K562 (cell line): ENCODE results near the gene PLD1. TPM values are rescaled to one million over a fixed set of nuclear protein-coding genes. Genes with fewer than 3 reads are reported as not detected.
A peak's percentile ranks its signal among the peaks of the same experiment; 100 is the strongest.

Source experiments
- ATAC-seq: fragments of 200-7000 bp; cut with Tn5 transposase; 3 replicates; pipeline ENCODE4 v1.9.1; 2020; ENCODE audit warnings: moderate library complexity
- BruUV-seq: library from RNA; stranded (reverse); fragments of 400-500 nt; replicated peaks from 2 replicates; lab custom pipeline; 2021; lab: Mats Ljungman, UMichigan
- CTCF ChIA-PET: fragments of 300-600 bp; formaldehyde crosslinking; extraction: SDS; loops from one replicate; lab custom pipeline; 2021; ENCODE audit warnings: low intra/inter-chr PET ratio; lab: Yijun Ruan, JAX
- POLR2A ChIA-PET: fragments of 300-600, 350-650 bp; sonication (Branson Sonifier 250); formaldehyde crosslinking; extraction: SDS; loops from one replicate; lab custom pipeline; 2021; ENCODE audit warnings: antibody characterized with exemption, inconsistent platforms; lab: Yijun Ruan, JAX
- DNase-seq, 4 experiments: peaks; one replicate each; pipeline versions ENCODE4 v3.0.0 to v3.0.0-alpha.2; 2011 to 2018; ENCODE audit warnings: low spot score in 3 of 4, mixed read lengths in 3 of 4; ENCODE audit errors: extremely low read depth in 1 of 4
- FAIRE-seq: peaks from 2 replicates; lab custom pipeline; 2011; peaks lifted over from hg19 to GRCh38; lab: Jason Lieb, UNC
- H2AFZ ChIP-seq: 2 replicates; pipeline ENCODE4 v1.6.0; 2011; ENCODE audit warnings: low read depth, low read length, control low read depth, inconsistent platforms
- H3K27ac ChIP-seq: fragments of 200-600 bp; 3 replicates; pipeline ENCODE4 v1.8.0; 2011; ENCODE audit warnings: low read depth, mild to moderate bottlenecking, control low read depth, inconsistent platforms, low read length, moderate library complexity, mixed read lengths; ENCODE audit errors: extremely low read depth
- H3K27me3 ChIP-seq, 2 experiments: fragments of 300-600 bp in 1 of 2; 2 replicates in 1 of 2; 3 replicates in 1 of 2; pipeline versions ENCODE4 v1.6.0 to v1.8.0; 2011; ENCODE audit warnings: inconsistent platforms in 2 of 2, low read length in 2 of 2, mild to moderate bottlenecking in 1 of 2, mixed read lengths in 1 of 2, moderate library complexity in 1 of 2; ENCODE audit not compliant: control insufficient read depth in 2 of 2, insufficient read depth in 2 of 2
- H3K36me3 ChIP-seq: fragments of 300-600 bp; 3 replicates; pipeline ENCODE4 v1.8.0; 2011; ENCODE audit warnings: mild to moderate bottlenecking, low read length, inconsistent platforms; ENCODE audit not compliant: control insufficient read depth, insufficient read depth
- H3K4me1 ChIP-seq, 2 experiments: fragments of 200-600 bp in 1 of 2; replicated peaks in 1 of 2; 2 replicates in 1 of 2; 3 replicates in 1 of 2; pipeline versions ENCODE4 v1.5.1 to v1.8.0; 2011; ENCODE audit warnings: inconsistent platforms in 2 of 2, low read length in 2 of 2, mild to moderate bottlenecking in 1 of 2, mixed read lengths in 1 of 2, moderate library complexity in 1 of 2; ENCODE audit not compliant: control insufficient read depth in 2 of 2, insufficient read depth in 2 of 2
- H3K4me2 ChIP-seq: 2 replicates; pipeline ENCODE4 v1.6.1; 2011; ENCODE audit warnings: low read length, control low read depth, inconsistent platforms, mixed read lengths; ENCODE audit not compliant: insufficient read depth
- H3K4me3 ChIP-seq: fragments of 200-600 bp; sonication (generic), shearing (Covaris generic); 2 replicates; pipeline ENCODE4 v1.5.1; 2016; ENCODE audit warnings: control low read depth, inconsistent platforms
- H3K79me2 ChIP-seq: fragments of 200-600 bp; 3 replicates; pipeline ENCODE4 v1.8.0; 2011; ENCODE audit warnings: low read length, inconsistent platforms; ENCODE audit not compliant: control insufficient read depth, insufficient read depth
- H3K9ac ChIP-seq, 2 experiments: 2 replicates each; pipeline versions ENCODE4 v1.6.0 to v1.6.1; 2011; ENCODE audit warnings: low read depth in 2 of 2, low read length in 2 of 2, control low read depth in 1 of 2, inconsistent platforms in 1 of 2, mild to moderate bottlenecking in 1 of 2, mixed read lengths in 1 of 2; ENCODE audit not compliant: insufficient read depth in 1 of 2
- H3K9me1 ChIP-seq: one replicate; pipeline ENCODE4 v1.6.0; 2011; ENCODE audit warnings: inconsistent platforms, mild to moderate bottlenecking, low read length, moderate library complexity; ENCODE audit not compliant: control insufficient read depth, insufficient read depth
- H3K9me3 ChIP-seq: replicated peaks from 2 replicates; pipeline ENCODE4 v1.5.1; 2011; ENCODE audit warnings: low read depth, low read length, inconsistent platforms; ENCODE audit not compliant: control insufficient read depth, insufficient read depth
- H4K20me1 ChIP-seq: replicated peaks from 2 replicates; pipeline ENCODE4 v1.6.1; 2011; ENCODE audit warnings: low read length, inconsistent platforms, mixed read lengths; ENCODE audit not compliant: control insufficient read depth, insufficient read depth
- KDM2B ChIP-seq: fragments of 250-450 bp; sonication (Bioruptor Pico); IDR thresholded peaks from 2 replicates; pipeline ENCODE4 v1.8.0; 2021; ENCODE audit warnings: mild to moderate bottlenecking, moderate library complexity
- NR2C1 ChIP-seq, 2 experiments: fragments of 450-650 bp; IDR thresholded peaks; 2 replicates each; pipeline ENCODE4 v1.6.1; 2017; ENCODE audit warnings: mild to moderate bottlenecking in 2 of 2, antibody characterized with exemption in 1 of 2, inconsistent platforms in 1 of 2, missing compliant biosample characterization in 1 of 2, missing genetic modification characterization in 1 of 2
- PHB2 ChIP-seq: fragments of 450-650 bp; IDR thresholded peaks from 2 replicates; pipeline ENCODE4 v1.6.1; 2017; ENCODE audit warnings: low read depth
- PTRF ChIP-seq: fragments of 450-650 bp; IDR thresholded peaks from 2 replicates; pipeline ENCODE4 v1.6.1; 2016; ENCODE audit warnings: mild to moderate bottlenecking, missing genetic modification characterization, missing compliant biosample characterization
- RAD21 ChIP-seq, 2 experiments: fragments of 250-450 bp in 1 of 2; fragments of 450-650 bp in 1 of 2; sonication (Bioruptor Pico) in 1 of 2; formaldehyde crosslinking in 1 of 2; IDR thresholded peaks in 1 of 2; conservative IDR thresholded peaks in 1 of 2; 2 replicates each; pipeline versions ENCODE4 v1.4.0 to v1.8.0; 2020 to 2022; ENCODE audit warnings: mild to moderate bottlenecking in 2 of 2, moderate library complexity in 1 of 2
- RFX1 ChIP-seq: fragments of 450-650 bp; IDR thresholded peaks from 2 replicates; pipeline ENCODE4 v1.6.1; 2016; ENCODE audit warnings: mild to moderate bottlenecking, moderate library complexity
- SNIP1 ChIP-seq: fragments of 450-650 bp; IDR thresholded peaks from 2 replicates; pipeline ENCODE4 v1.7.1; 2017; ENCODE audit warnings: low read depth, mild to moderate bottlenecking
- TAL1 ChIP-seq: fragments of 450-650 bp; IDR thresholded peaks from 2 replicates; pipeline ENCODE4 v1.6.1; 2016; ENCODE audit warnings: mild to moderate bottlenecking
- THAP7 ChIP-seq: fragments of 250-450 bp; sonication (Bioruptor Pico); IDR thresholded peaks from 2 replicates; pipeline ENCODE4 v1.5.0; 2021
- ZNF263 ChIP-seq: sonication (generic); formaldehyde crosslinking; IDR thresholded peaks from 2 replicates; pipeline ENCODE4 v1.8.0; 2022; ENCODE audit warnings: mild to moderate bottlenecking, missing genetic modification reagents, borderline replicate concordance
- ZNF551 ChIP-seq: fragments of 250-450 bp; sonication (Bioruptor Pico); IDR thresholded peaks from 2 replicates; pipeline ENCODE4 v1.5.0; 2021; ENCODE audit warnings: mild to moderate bottlenecking, moderate library complexity
- ZNF696 ChIP-seq: fragments of 250-450 bp; sonication (Bioruptor Pico); conservative IDR thresholded peaks from 2 replicates; pipeline ENCODE4 v1.4.0; 2020; ENCODE audit warnings: mild to moderate bottlenecking, moderate library complexity
- WGBS: fragments of 100-300 bp; shearing (Covaris generic); methylation state at CpG from one replicate; pipeline ENCODE4 v1.1.6; 2016; ENCODE audit warnings: low coverage, mixed read lengths; ENCODE audit not compliant: insufficient coverage; ENCODE audit errors: missing lambda C conversion rate; 5-methylcytosine and 5-hydroxymethylcytosine counted together
- in situ Hi-C: fragments of 300-500 bp; cut with MboI; formaldehyde crosslinking; loops from 4 replicates; pipeline ENCODE4 v1.15.0; 2018; ENCODE audit warnings: inconsistent platforms, mixed read lengths
- intact Hi-C: fragments of 100-400 bp; cut with micrococcal nuclease; formaldehyde crosslinking; loops from 2 replicates; pipeline ENCODE4 v1.14.2; 2022
- polyA plus RNA-seq, 8 experiments: library from polyadenylated mRNA; depleted of rRNA in 4 of 8; stranded (reverse) in 5 of 8; unstranded in 3 of 8; fragments of >200 nt; fragmentation: Nextera tagmentation in 2 of 8; fragmentation: Illumina TruSeq in 1 of 8; extraction: Ambion mirVana in 2 of 8; extraction: Trizol in 1 of 8; gene quantifications; 2 replicates each; pipeline versions ENCODE4 v1.2.1 to v1.2.3, GENCODE V29; 2011 to 2014; ENCODE audit warnings: inconsistent platforms in 1 of 8, missing spikeins in 1 of 8
- total RNA-seq, 7 experiments: library from RNA; depleted of rRNA in 6 of 7; stranded (reverse); fragments of >200 nt in 6 of 7; fragmentation: Illumina TruSeq in 2 of 7; extraction: Trizol in 2 of 7; gene quantifications; 2 replicates each; pipeline versions ENCODE4 v1.2.1 to v1.2.3, GENCODE V29; 2011 to 2021; ENCODE audit warnings: low replicate concordance in 1 of 7

PLD1 gene
- total and polyA plus RNA-seq, 9 of the 15 experiments (the other 6 are each of a cell fraction or from before 2014, with no cell fraction given), result 8.4 to 26.1 (median 18.6) TPM

GRCh38 chr3:171643033-171643432, 167.2 kb downstream of the PLD1 start:
- no peaks in the 10 kb centered on the region for H3K79me2 ChIP-seq
- FAIRE-seq, result no peak
- no peak overlapping the region for H3K27ac ChIP-seq
- H3K9me1 ChIP-seq, result no peaks in the 10 kb centered on the region
- BruUV-seq, result no TSS peak
- H3K9me3 ChIP-seq, result no peaks in the 10 kb centered on the region
- CTCF ChIA-PET, result no interaction called here
- H3K4me2 ChIP-seq, result no peak overlapping the region
- in situ Hi-C loops (no loop called here), intact Hi-C loops (no loop called here)
- H3K27me3 ChIP-seq, result no peaks in the 10 kb centered on the region
- H3K36me3 ChIP-seq, result peaks cover 4% of the 10 kb centered on the region; the same call in 2 of the 3 replicates
- H3K4me3 ChIP-seq, result no peak overlapping the region
- H3K9ac ChIP-seq, result no peak overlapping the region
- no peak overlapping the region for H2AFZ ChIP-seq
- no peak for ATAC-seq
- TF ChIP-seq ZNF696 (CRISPR knock-in tag), result no peak
- no peak for TF ChIP-seq PTRF (tag)
- peaks cover 0 to 4% of the 10 kb centered on the region in 2 experiments; a peak in 1 of 5 replicates for H3K4me1 ChIP-seq
- POLR2A ChIA-PET, result no interaction called here
- WGBS, result 2% methylated on average over 2 of the region's 2 CpGs
- H4K20me1 ChIP-seq, result no peaks in the 10 kb centered on the region
- no peak for DNase-seq

- no peaks in the 10 kb centered on the region for H3K4me1 ChIP-seq
- no peak overlapping the region for H3K4me3 ChIP-seq
- peak in 1 of 4 experiments; percentile 32 for DNase-seq
- no peak overlapping the region for H3K4me2 ChIP-seq
- 8% methylated on average over 2 of the region's 2 CpGs for WGBS
- in situ Hi-C loops, result no loop called here
- peak overlapping the region; percentile 46; the same call in 1 of the 2 replicates for H2AFZ ChIP-seq
- H3K27me3 ChIP-seq, result no peaks in the 10 kb centered on the region
- ATAC-seq, result peak; percentile 82
- POLR2A ChIA-PET, result interaction anchor here (1.0 kb wide), 1 partner anchor 10 kb away, joined by 7 read pairs; no protein-coding TSS in a partner anchor
- H3K9me1 ChIP-seq, result no peaks in the 10 kb centered on the region
- BruUV-seq, result no TSS peak
- FAIRE-seq, result no peak
- H3K9ac ChIP-seq, result no peak overlapping the region
- no peak overlapping the region for H3K27ac ChIP-seq
- no peaks in the 10 kb centered on the region for H3K79me2 ChIP-seq
- H3K36me3 ChIP-seq, result peaks cover 4% of the 10 kb centered on the region; the same call in 2 of the 3 replicates
- H4K20me1 ChIP-seq, result no peaks in the 10 kb centered on the region
- intact Hi-C loops, result no loop called here
- CTCF ChIA-PET, result interaction anchor here (0.5 kb wide), 1 partner anchor 175 kb away, joined by 3 read pairs; no protein-coding TSS in a partner anchor
- H3K9me3 ChIP-seq, result no peaks in the 10 kb centered on the region
- TF ChIP-seq ZNF551 (CRISPR knock-in tag) (no peak), ZNF263 (no peak), NR2C1 (IDR thresholded peaks at IDR 0.05) (peak; percentile 52; the same call in 1 of the 2 replicates), NR2C1 (tag; IDR thresholded peaks at IDR 0.05) (peak; percentile 53; the same call in 1 of the 2 replicates), RAD21 (CRISPR knock-in tag; conservative IDR thresholded peaks at IDR 0.05 in 1 of 2, IDR thresholded peaks at IDR 0.05 in 1 of 2) (peak in 1 of 2 experiments; percentile 17; a peak in 1 of 4 replicates), RFX1 (no peak), KDM2B (CRISPR knock-in tag) (no peak), TAL1 (no peak), PHB2 (no peak), SNIP1 (no peak), THAP7 (CRISPR knock-in tag) (no peak)
These were observed 169.5 kb downstream of the PLD1 start for GRCh38 chr3:171640520-171641412.
